Tibial artery (tissue), 4 donors: ENCODE data around the gene TRIM13.

ENCODE experiments used
- DNase-seq, 2 donors: peaks; one replicate each; pipeline ENCODE4 v3.0.0-alpha.2; 2019
- H3K27ac ChIP-seq, 2 donors: fragments of 200-600 bp; sonication (generic) in 1 of 2; 1 replicate in 1 of 2; 2 replicates in 1 of 2; pipeline ENCODE4 v1.5.1; 2018 to 2019; ENCODE audit warnings: mild to moderate bottlenecking in 1 of 2
- H3K27me3 ChIP-seq, 2 donors: fragments of 200-600 bp; sonication (generic) in 1 of 2; one replicate each; pipeline versions ENCODE4 v1.5.1 to v1.6.0; 2016 to 2019
- H3K36me3 ChIP-seq, 3 donors: fragments of 200-600 bp; sonication (generic) in 2 of 3; one replicate each; pipeline ENCODE4 v1.5.1; 2016 to 2019; ENCODE audit warnings: mild to moderate bottlenecking in 2 of 3
- H3K4me1 ChIP-seq, 4 donors: fragments of 200-600 bp; sonication (generic) in 2 of 4; 1 replicate in 3 of 4; 2 replicates in 1 of 4; pipeline ENCODE4 v1.5.1; 2016 to 2019
- H3K4me3 ChIP-seq, 2 donors: fragments of 200-600 bp; sonication (generic) in 1 of 2; 1 replicate in 1 of 2; 2 replicates in 1 of 2; pipeline ENCODE4 v1.5.1; 2018 to 2019; ENCODE audit warnings: mild to moderate bottlenecking in 2 of 2
- H3K9me3 ChIP-seq, 3 donors: fragments of 200-600 bp; sonication (generic) in 1 of 3; one replicate each; pipeline ENCODE4 v1.5.1; 2016 to 2019
- CTCF ChIP-seq, 2 experiments: fragments of 200-600 bp in 1 of 2; fragments of 450-650 bp in 1 of 2; IDR thresholded peaks; one replicate each; pipeline ENCODE4 v1.5.1; 2017 to 2019; ENCODE audit warnings: antibody characterized with exemption in 2 of 2, mild to moderate bottlenecking in 1 of 2, moderate library complexity in 1 of 2
- intact Hi-C: fragments of 100-400 bp; cut with DNase I; formaldehyde crosslinking; loops from one replicate; pipeline ENCODE4 v1.15.0; 2023; ENCODE audit warnings: low total_unique reads

TRIM13 gene

DNA sequence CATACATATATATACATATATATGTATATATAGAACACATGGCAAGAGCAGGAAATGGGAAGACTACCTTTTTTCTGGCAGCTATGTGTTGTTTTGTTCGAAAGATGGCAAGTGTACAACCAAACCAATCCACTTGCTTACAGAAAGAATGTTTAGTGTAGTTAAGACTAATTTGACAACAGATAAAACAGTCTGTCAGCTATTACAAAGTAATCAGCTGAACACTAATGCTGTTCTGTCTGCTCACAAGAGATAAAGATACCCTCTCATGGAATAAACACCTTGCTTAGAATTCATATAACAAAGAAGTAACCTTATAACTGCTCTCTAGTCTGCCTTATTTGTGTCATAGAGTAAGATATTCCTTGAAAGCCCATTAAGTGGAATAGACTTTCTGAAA lies 17.5 kb downstream of the TRIM13 start:
- Histone ChIP-seq H3K27me3 (no peaks in the 10 kb centered on the region), H3K9me3 (no peaks in the 10 kb centered on the region), H3K4me1 (peaks cover 0 to 45% (median 18%) of the 10 kb centered on the region in 4 donors), H3K4me3 (no peak overlapping the region), H3K36me3 (peaks cover 13 to 39% (median 28%) of the 10 kb centered on the region in 3 donors), H3K27ac (peak overlapping the region in 1 of 2 donors; percentile 39)
- DNase-seq = no peak
- intact Hi-C loops = no loop called here
- TF ChIP-seq CTCF (IDR thresholded peaks at IDR 0.05) = no peak

DNA sequence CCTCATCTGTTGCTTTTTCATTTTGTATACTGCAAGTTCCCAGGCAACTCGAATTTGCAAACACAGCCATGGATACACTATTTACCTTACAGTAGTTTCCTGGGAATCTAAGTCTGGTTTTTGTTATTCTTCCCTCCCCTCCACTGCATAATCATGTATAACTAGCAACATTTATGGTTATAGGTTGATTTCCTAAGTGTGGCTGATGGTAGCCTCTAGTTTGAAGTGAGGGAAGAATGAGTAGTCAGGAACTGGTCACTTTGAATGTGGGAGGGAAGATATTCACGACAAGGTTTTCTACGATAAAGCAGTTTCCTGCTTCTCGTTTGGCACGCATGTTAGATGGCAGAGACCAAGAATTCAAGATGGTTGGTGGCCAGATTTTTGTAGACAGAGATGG lies 18.4 kb downstream of the TRIM13 start, which contains the start of gene KCNRG:
Gene KCNRG, plus strand, starts transcription at position 187 of the 400 bp plus-strand sequence. Its CDS starts 50 bp downstream, at position 237.
- H3K4me3 ChIP-seq = no peak within 1 kb of the TSS
- H3K27me3 ChIP-seq = no peaks in the 10 kb centered on the region
- peak within 1 kb of the TSS; percentile 21 to 45 for H3K27ac ChIP-seq
- no peak for TF ChIP-seq CTCF (IDR thresholded peaks at IDR 0.05)
- peaks cover 14 to 43% (median 30%) of the 10 kb centered on the region in 3 donors for H3K36me3 ChIP-seq
- intact Hi-C loops = no loop called here
- peaks cover 0 to 45% (median 18%) of the 10 kb centered on the region in 4 donors for H3K4me1 ChIP-seq
- no peaks in the 10 kb centered on the region for H3K9me3 ChIP-seq
- no peak for DNase-seq

GRCh38 chr13:50015750-50016149 lies 18.9 kb downstream of the TRIM13 start:
- no peak for DNase-seq
- peaks cover 19 to 43% (median 34%) of the 10 kb centered on the region in 3 donors for H3K36me3 ChIP-seq
- peaks cover 0 to 45% (median 18%) of the 10 kb centered on the region in 4 donors for H3K4me1 ChIP-seq
- TF ChIP-seq CTCF (IDR thresholded peaks at IDR 0.05) = no peak
- H3K27me3 ChIP-seq = no peaks in the 10 kb centered on the region
- H3K4me3 ChIP-seq = no peak overlapping the region
- intact Hi-C loops = no loop called here
- H3K9me3 ChIP-seq = no peaks in the 10 kb centered on the region
- H3K27ac ChIP-seq = peak overlapping the region; percentile 21 to 45

DNA sequence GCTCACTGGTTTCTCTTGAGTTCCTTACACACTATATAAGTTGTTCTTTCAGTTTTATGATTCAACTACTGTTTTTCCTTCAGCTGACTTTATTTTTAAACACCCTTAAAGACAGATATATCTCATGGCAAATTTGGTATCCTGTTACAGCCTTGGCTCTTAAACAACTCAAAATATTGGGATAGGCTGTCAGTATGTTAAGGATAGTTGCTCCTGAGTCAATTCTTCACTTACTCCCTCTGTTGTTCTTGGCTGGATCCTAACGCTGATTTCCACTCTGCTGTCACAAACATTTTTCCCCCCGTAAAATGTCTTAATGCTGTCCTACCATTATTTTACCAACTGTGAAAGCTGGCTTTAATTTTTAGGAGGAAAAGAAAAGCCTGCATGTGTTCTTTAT lies 19.6 kb downstream of the TRIM13 start:
- no peak for DNase-seq
- no peaks in the 10 kb centered on the region for H3K27me3 ChIP-seq
- H3K27ac ChIP-seq = peak overlapping the region; percentile 21 to 45
- peaks cover 0 to 45% (median 18%) of the 10 kb centered on the region in 4 donors for H3K4me1 ChIP-seq
- H3K4me3 ChIP-seq = no peak overlapping the region
- intact Hi-C loops = no loop called here
- no peaks in the 10 kb centered on the region for H3K9me3 ChIP-seq
- TF ChIP-seq CTCF (IDR thresholded peaks at IDR 0.05) = no peak
- H3K36me3 ChIP-seq = peaks cover 26 to 44% (median 35%) of the 10 kb centered on the region in 3 donors

- H3K4me3 ChIP-seq = no peak overlapping the region
- H3K9me3 ChIP-seq = no peaks in the 10 kb centered on the region
- intact Hi-C loops = no loop called here
- H3K36me3 ChIP-seq = peaks cover 19 to 40% (median 37%) of the 10 kb centered on the region in 3 donors
- no peak for TF ChIP-seq CTCF (IDR thresholded peaks at IDR 0.05)
- no peak for DNase-seq
- H3K27me3 ChIP-seq = no peaks in the 10 kb centered on the region
- H3K27ac ChIP-seq = peak overlapping the region; percentile 16 to 45
- peaks cover 0 to 45% (median 18%) of the 10 kb centered on the region in 4 donors for H3K4me1 ChIP-seq
Observed at GRCh38 chr13:50017819-50018218, 21.0 kb downstream of the TRIM13 start.

DNA sequence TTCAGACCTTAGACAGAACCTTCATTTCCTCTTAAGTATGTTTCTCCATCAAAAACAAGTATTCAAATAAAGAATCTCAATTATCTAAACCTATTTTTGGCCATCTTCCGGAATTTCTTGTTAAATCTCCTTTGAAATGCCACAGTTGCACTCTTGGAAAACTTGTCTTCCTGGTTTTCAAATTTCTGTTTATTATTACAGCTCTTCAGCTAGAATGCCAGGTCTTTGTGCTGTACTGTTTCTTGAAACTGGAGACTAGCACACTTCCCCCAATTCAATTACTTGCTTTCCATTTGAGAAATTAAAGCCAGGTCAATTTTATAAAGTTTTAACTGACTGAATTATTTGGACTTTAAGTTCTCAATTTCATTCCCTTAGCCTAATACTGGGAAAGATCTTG lies 28.6 kb downstream of the TRIM13 start:
- Histone ChIP-seq H3K9me3 (no peaks in the 10 kb centered on the region), H3K4me3 (no peak overlapping the region), H3K27ac (no peak overlapping the region), H3K27me3 (no peaks in the 10 kb centered on the region), H3K36me3 (peaks cover 19 to 30% (median 21%) of the 10 kb centered on the region in 3 donors), H3K4me1 (peaks cover 0 to 4% (median 0%) of the 10 kb centered on the region in 4 donors)
- intact Hi-C loops = no loop called here
- TF ChIP-seq CTCF (IDR thresholded peaks at IDR 0.05) = no peak
- DNase-seq = no peak
